Psoas muscle (tissue), 8 donors: Measurements from ENCODE around the gene RAD21L1. TPM values are rescaled to one million over a fixed set of nuclear protein-coding genes. Genes with fewer than 3 reads are reported as not detected.

Source experiments
- ATAC-seq, 4 donors: fragments of 200-7000 bp; cut with Tn5 transposase; one replicate each; pipeline ENCODE4 v1.9.1; 2020; ENCODE audit warnings: moderate library complexity in 3 of 4, mild to moderate bottlenecking in 2 of 4
- DNase-seq, 2 donors: peaks; one replicate each; pipeline ENCODE4 v3.0.0-alpha.2; 2020
- H3K27ac ChIP-seq: fragments of 200-600 bp; one replicate; pipeline ENCODE4 v1.8.0; 2022
- H3K27me3 ChIP-seq, 3 donors: fragments of 200-600 bp in 1 of 3; one replicate each; pipeline versions ENCODE4 v1.6.1 to v1.8.0; 2013 to 2022; ENCODE audit warnings: low read length in 2 of 3, mild to moderate bottlenecking in 2 of 3, moderate library complexity in 1 of 3; ENCODE audit not compliant: insufficient read depth in 3 of 3
- H3K36me3 ChIP-seq, 2 donors: fragments of 200-600 bp in 1 of 2; one replicate each; pipeline versions ENCODE4 v1.6.1 to v1.8.0; 2013 to 2022; ENCODE audit warnings: low read depth in 1 of 2, mild to moderate bottlenecking in 1 of 2, moderate library complexity in 1 of 2; ENCODE audit not compliant: insufficient read depth in 1 of 2
- H3K4me1 ChIP-seq: fragments of 200-600 bp; one replicate; pipeline ENCODE4 v1.8.0; 2022
- H3K4me3 ChIP-seq: fragments of 200-600 bp; one replicate; pipeline ENCODE4 v1.8.0; 2022; ENCODE audit warnings: mild to moderate bottlenecking
- H3K9me3 ChIP-seq: fragments of 200-600 bp; one replicate; pipeline ENCODE4 v1.8.0; 2022
- CTCF ChIP-seq: fragments of 200-600 bp; IDR thresholded peaks from one replicate; pipeline ENCODE4 v1.8.0; 2022; ENCODE audit warnings: antibody characterized with exemption
- WGBS, 3 donors: extraction: QIAGEN DNeasy Blood & Tissue Kit; methylation state at CpG; one replicate each; pipeline versions ENCODE4 v1.1.6 to v1.1.7; 2013; 5-methylcytosine and 5-hydroxymethylcytosine counted together
- intact Hi-C, 2 donors: fragments of 100-400 bp; cut with DNase I; formaldehyde crosslinking; loops; one replicate each; pipeline versions ENCODE4 v1.11.0 to v1.14.2; 2022
- polyA plus RNA-seq, 3 donors: library from polyadenylated mRNA; stranded (reverse); fragments of 200-250 nt; gene quantifications; one replicate each; pipeline ENCODE4 v1.2.3, GENCODE V29; 2013
- total RNA-seq, 4 donors: library from RNA; stranded (reverse); fragmentation: NEBNext Ultra II Directional in 2 of 4; extraction: Animal tissue kit (Norgen Biotek cat#: 25700) in 2 of 4; gene quantifications; one replicate each; pipeline versions ENCODE4 v1.2.1 to v1.2.4, GENCODE V29; 2021 to 2023
- donor health status: healthy with polysubstance abuse.
- donor health status: DM: no; HTN: no; CAD: no; lungs with moderate emphysema.
- donor health status: Bipolar disorder and iron deficiency.
- donor health status: healthy.
- donor health status: DM: yes; HTN: yes; CAD: no.
- donor health status: DM: no; HTN: no; CAD: no.
- donor health status: DM: no; HTN: no; CAD: no.
- donor health status: DM: yes; HTN: yes; CAD: no.

Gene RAD21L1
- total and polyA plus RNA-seq, 7 donors: not detected

DNA sequence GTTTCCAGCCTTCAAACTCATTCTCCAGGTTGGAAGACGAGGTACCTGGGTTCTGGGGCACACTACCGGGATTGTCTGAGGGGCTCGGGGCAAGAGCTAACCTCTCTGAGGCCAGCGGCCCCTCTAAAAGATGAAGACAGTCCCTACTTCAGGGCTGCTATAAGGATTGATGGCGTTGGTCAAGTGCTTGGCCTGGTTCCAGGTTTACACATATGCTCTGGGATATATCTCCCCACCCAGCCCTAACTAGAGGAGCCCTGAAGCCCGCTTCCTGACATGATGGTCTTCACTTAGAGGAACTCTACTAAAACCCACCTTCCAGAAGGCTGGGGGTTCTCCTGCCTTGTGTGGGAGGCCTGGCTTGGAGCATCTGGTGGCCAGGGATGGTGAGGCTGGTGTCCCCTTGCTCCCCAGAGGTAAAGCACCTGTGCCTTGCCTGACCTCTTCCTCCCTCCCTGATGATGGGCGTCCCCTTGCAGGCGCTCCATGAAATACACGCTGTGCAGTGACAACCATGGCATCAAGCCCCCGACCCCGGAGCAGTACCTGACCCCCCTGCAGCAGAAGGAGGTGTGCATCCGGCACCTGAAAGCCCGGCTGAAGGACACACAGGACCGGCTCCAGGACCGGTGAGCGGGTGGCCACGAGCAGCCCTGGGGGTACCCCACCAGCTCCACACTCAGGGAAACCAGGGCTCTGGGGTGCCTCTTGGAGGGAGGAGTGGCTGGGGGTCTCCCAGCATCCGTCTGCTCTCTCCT is 74.4 kb downstream of the RAD21L1 start:
- H3K27ac ChIP-seq: no peak overlapping the region
- H3K36me3 ChIP-seq: peaks cover 0 to 9% of the 10 kb centered on the region in 2 donors
- intact Hi-C loops: no loop called here
- H3K9me3 ChIP-seq: no peaks in the 10 kb centered on the region
- WGBS, 3 donors: 92 to 95% (median 94%) methylated on average over 18 of the region's 18 CpGs
- H3K27me3 ChIP-seq: no peaks in the 10 kb centered on the region
- H3K4me1 ChIP-seq: no peaks in the 10 kb centered on the region
- ATAC-seq: no peak
- no peak for TF ChIP-seq CTCF
- peak in 1 of 2 donors; percentile 21 for DNase-seq
- H3K4me3 ChIP-seq: no peak overlapping the region

GRCh38 chr20:1301031-1301529 is 75.2 kb downstream of the RAD21L1 start:
- intact Hi-C loops: no loop called here
- H3K4me3 ChIP-seq: no peak overlapping the region
- H3K27ac ChIP-seq: no peak overlapping the region
- H3K27me3 ChIP-seq: no peaks in the 10 kb centered on the region
- DNase-seq (peak in 1 of 2 donors; percentile 26), ATAC-seq (no peak)
- TF ChIP-seq CTCF: no peak
- 61 to 76% (median 69%) methylated on average over 9 of the region's 9 CpGs for WGBS, 3 donors
- H3K4me1 ChIP-seq: no peaks in the 10 kb centered on the region
- H3K36me3 ChIP-seq: peaks cover 0 to 11% of the 10 kb centered on the region in 2 donors
- no peaks in the 10 kb centered on the region for H3K9me3 ChIP-seq

GRCh38 chr20:1302685-1303541 is 77.1 kb downstream of the RAD21L1 start:
- H3K4me1 ChIP-seq: no peaks in the 10 kb centered on the region
- ATAC-seq (peak in 1 of 4 donors; percentile 25), DNase-seq (peak in 1 of 2 donors; percentile 24)
- H3K27me3 ChIP-seq: no peaks in the 10 kb centered on the region
- no peak overlapping the region for H3K27ac ChIP-seq
- H3K4me3 ChIP-seq: no peak overlapping the region
- 69 to 76% (median 75%) methylated on average over 12 of the region's 12 CpGs for WGBS, 3 donors
- H3K9me3 ChIP-seq: no peaks in the 10 kb centered on the region
- no peak for TF ChIP-seq CTCF
- intact Hi-C loops: no loop called here
- H3K36me3 ChIP-seq: peaks cover 0 to 11% of the 10 kb centered on the region in 2 donors

GRCh38 chr20:1304710-1305515 is 79.1 kb downstream of the RAD21L1 start:
- Histone ChIP-seq H3K36me3 (peaks cover 0 to 8% of the 10 kb centered on the region in 2 donors), H3K9me3 (no peaks in the 10 kb centered on the region), H3K27me3 (no peaks in the 10 kb centered on the region), H3K4me1 (no peaks in the 10 kb centered on the region), H3K27ac (no peak overlapping the region), H3K4me3 (no peak overlapping the region)
- intact Hi-C loops: no loop called here
- WGBS, 3 donors: 73 to 78% (median 74%) methylated on average over 29 to 31 of the region's 31 CpGs
- DNase-seq: no peak
- ATAC-seq: peak; percentile 50 to 70 (median 65)
- TF ChIP-seq CTCF: no peak

Other genes with a start within 250 kb of the RAD21L1 start
- gene RSPO4, start 223.7 kb upstream of the RAD21L1 start, total RNA-seq: under 1 TPM in 1 of 4 donors, not detected in 3; 0.13 TPM
- gene RSPO4, start 223.7 kb upstream of the RAD21L1 start, polyA plus RNA-seq: under 1 TPM in 2 of 3 donors, not detected in 1; 0.01 to 0.03 TPM
- gene PSMF1, start 107.4 kb upstream of the RAD21L1 start, total RNA-seq: 100 to 1,000 TPM; 137 to 159 (median 144) TPM
- 100 to 1,000 TPM in 1 of 3 donors, 10 to 100 TPM in 2; 81.0 to 129 (median 89.8) TPM for gene PSMF1, start 107.4 kb upstream of the RAD21L1 start, polyA plus RNA-seq
- gene TMEM74B, start 41.1 kb upstream of the RAD21L1 start, total RNA-seq: 1 to 10 TPM in 1 of 4 donors, under 1 TPM in 3; 0.22 to 2.1 (median 0.57) TPM
- 1 to 10 TPM in 1 of 3 donors, under 1 TPM in 2; 0.53 to 1.1 (median 0.67) TPM for gene TMEM74B, start 41.1 kb upstream of the RAD21L1 start, polyA plus RNA-seq
- gene C20orf202, start 22.6 kb upstream of the RAD21L1 start, total RNA-seq: under 1 TPM in 3 of 4 donors, not detected in 1; 0.15 to 0.32 (median 0.24) TPM
- gene C20orf202, start 22.6 kb upstream of the RAD21L1 start, polyA plus RNA-seq: under 1 TPM; 0.05 to 0.10 (median 0.09) TPM
- 1 to 10 TPM; 2.7 to 9.3 (median 5.2) TPM for gene SNPH, start 40.2 kb downstream of the RAD21L1 start, total RNA-seq
- 1 to 10 TPM; 1.0 to 4.8 (median 2.2) TPM for gene SNPH, start 40.2 kb downstream of the RAD21L1 start, polyA plus RNA-seq
- gene SDCBP2, start 103.1 kb downstream of the RAD21L1 start, total RNA-seq: 1 to 10 TPM; 1.6 to 3.2 (median 1.9) TPM
- gene SDCBP2, start 103.1 kb downstream of the RAD21L1 start, polyA plus RNA-seq: 10 to 100 TPM in 1 of 3 donors, 1 to 10 TPM in 2; 1.9 to 10.5 (median 2.2) TPM
- 100 to 1,000 TPM in 2 of 4 donors, 10 to 100 TPM in 2; 78.4 to 166 (median 98.2) TPM for gene FKBP1A, start 167.0 kb downstream of the RAD21L1 start, total RNA-seq
- gene FKBP1A, start 167.0 kb downstream of the RAD21L1 start, polyA plus RNA-seq: 100 to 1,000 TPM in 2 of 3 donors, 10 to 100 TPM in 1; 86.8 to 503 (median 141) TPM
- gene NSFL1C, start 240.8 kb downstream of the RAD21L1 start, total RNA-seq: 100 to 1,000 TPM in 3 of 4 donors, 10 to 100 TPM in 1; 99.9 to 135 (median 118) TPM
- gene NSFL1C, start 240.8 kb downstream of the RAD21L1 start, polyA plus RNA-seq: 100 to 1,000 TPM in 2 of 3 donors, 10 to 100 TPM in 1; 82.8 to 126 (median 107) TPM